Ascending aorta (tissue), 2 donors: Measurements from ENCODE around the gene INO80D. TPM values are rescaled to one million over a fixed set of nuclear protein-coding genes. Genes with fewer than 3 reads are reported as not detected.
"Not testable (repeated sequence)": the region's sequence is repeated elsewhere in the genome, so short reads cannot be mapped to it uniquely, and the experiment has no call there.

Experiments used
- DNase-seq, 2 donors: peaks; one replicate each; pipeline ENCODE4 v3.0.0-alpha.2; 2019; ENCODE audit warnings: low spot score in 2 of 2
- H3K27ac ChIP-seq, 2 donors: fragments of 200-600 bp; sonication (generic); one replicate each; pipeline ENCODE4 v1.5.1; 2016 to 2017; ENCODE audit warnings: mild to moderate bottlenecking in 1 of 2
- H3K27me3 ChIP-seq: fragments of 200-600 bp; sonication (generic); one replicate; pipeline ENCODE4 v1.5.1; 2017
- H3K36me3 ChIP-seq, 2 donors: fragments of 200-600 bp; sonication (generic); one replicate each; pipeline ENCODE4 v1.5.1; 2016
- H3K4me1 ChIP-seq, 2 donors: fragments of 200-600 bp; sonication (generic); one replicate each; pipeline ENCODE4 v1.5.1; 2016 to 2017; ENCODE audit warnings: mild to moderate bottlenecking in 1 of 2
- H3K4me3 ChIP-seq, 2 donors: fragments of 200-600 bp; sonication (generic); one replicate each; pipeline ENCODE4 v1.5.1; 2016 to 2017; ENCODE audit warnings: mild to moderate bottlenecking in 1 of 2
- H3K9me3 ChIP-seq, 2 donors: fragments of 200-600 bp; sonication (generic); one replicate each; pipeline ENCODE4 v1.5.1; 2016
- intact Hi-C: fragments of 100-400 bp; cut with DNase I; formaldehyde crosslinking; loops from one replicate; pipeline ENCODE4 v1.15.1; 2023
- total RNA-seq: library from RNA; depleted of rRNA; stranded (reverse); fragments of >200 nt; gene quantifications from one replicate; pipeline ENCODE4 v1.1.0, GENCODE V29; 2016
- TF ChIP-seq, protein P1 (sequence below), 3 experiments: fragments of 200-600 bp in 2 of 3; fragments of 450-650 bp in 1 of 3; sonication (generic) in 2 of 3; IDR thresholded peaks; one replicate each; pipeline ENCODE4 v1.5.1; 2016 to 2019; ENCODE audit warnings: antibody characterized with exemption in 3 of 3, mild to moderate bottlenecking in 1 of 3, moderate library complexity in 1 of 3

The INO80D gene
- total RNA-seq, 1 donor from 2014 or later = 10.1 TPM

- Histone ChIP-seq H3K27me3 (no peaks in the 10 kb centered on the region), H3K9me3 (no peaks in the 10 kb centered on the region), H3K4me3 (no peak overlapping the region), H3K36me3 (peaks cover 13 to 45% of the 10 kb centered on the region in 2 donors), H3K4me1 (no peaks in the 10 kb centered on the region), H3K27ac (no peak overlapping the region)
- no peak for DNase-seq
- intact Hi-C loops = no loop called here
- TF ChIP-seq, protein P1, sequence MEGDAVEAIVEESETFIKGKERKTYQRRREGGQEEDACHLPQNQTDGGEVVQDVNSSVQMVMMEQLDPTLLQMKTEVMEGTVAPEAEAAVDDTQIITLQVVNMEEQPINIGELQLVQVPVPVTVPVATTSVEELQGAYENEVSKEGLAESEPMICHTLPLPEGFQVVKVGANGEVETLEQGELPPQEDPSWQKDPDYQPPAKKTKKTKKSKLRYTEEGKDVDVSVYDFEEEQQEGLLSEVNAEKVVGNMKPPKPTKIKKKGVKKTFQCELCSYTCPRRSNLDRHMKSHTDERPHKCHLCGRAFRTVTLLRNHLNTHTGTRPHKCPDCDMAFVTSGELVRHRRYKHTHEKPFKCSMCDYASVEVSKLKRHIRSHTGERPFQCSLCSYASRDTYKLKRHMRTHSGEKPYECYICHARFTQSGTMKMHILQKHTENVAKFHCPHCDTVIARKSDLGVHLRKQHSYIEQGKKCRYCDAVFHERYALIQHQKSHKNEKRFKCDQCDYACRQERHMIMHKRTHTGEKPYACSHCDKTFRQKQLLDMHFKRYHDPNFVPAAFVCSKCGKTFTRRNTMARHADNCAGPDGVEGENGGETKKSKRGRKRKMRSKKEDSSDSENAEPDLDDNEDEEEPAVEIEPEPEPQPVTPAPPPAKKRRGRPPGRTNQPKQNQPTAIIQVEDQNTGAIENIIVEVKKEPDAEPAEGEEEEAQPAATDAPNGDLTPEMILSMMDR (IDR thresholded peaks at IDR 0.05) = no peak
Measured at GRCh38 chr2:206054952-206055351, 31.0 kb downstream of the INO80D start.

DNA sequence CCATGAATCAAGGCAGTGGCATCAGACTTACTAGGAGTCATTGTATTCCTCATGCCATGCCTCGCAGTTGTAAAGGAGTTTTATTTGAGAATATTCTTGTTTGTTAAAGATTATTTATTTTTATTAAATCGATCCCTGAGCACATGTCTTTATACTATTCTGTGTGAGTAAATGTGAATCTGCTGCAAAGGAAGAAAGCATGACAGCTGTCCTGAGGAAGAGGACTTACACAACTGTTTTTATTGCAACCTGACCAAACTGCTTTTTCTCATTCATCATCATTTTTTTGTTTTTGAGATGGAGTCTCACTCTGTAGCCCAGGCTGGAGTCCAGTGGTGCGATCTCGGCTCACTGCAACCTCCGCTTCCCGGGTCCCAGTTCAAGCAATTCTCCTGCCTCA, 34.1 kb downstream of the INO80D start:
- Histone ChIP-seq H3K4me3 (no peak overlapping the region), H3K27ac (no peak overlapping the region), H3K4me1 (no peaks in the 10 kb centered on the region), H3K36me3 (peaks cover 9 to 35% of the 10 kb centered on the region in 2 donors), H3K9me3 (no peaks in the 10 kb centered on the region), H3K27me3 (no peaks in the 10 kb centered on the region)
- TF ChIP-seq, protein P1 (IDR thresholded peaks at IDR 0.05) = no peak
- no peak for DNase-seq
- intact Hi-C loops = no loop called here

- H3K36me3 ChIP-seq = peaks cover 21 to 35% of the 10 kb centered on the region in 2 donors
- no peak for DNase-seq
- intact Hi-C loops = no loop called here
Measured at GRCh38 chr2:206049392-206049791, 36.6 kb downstream of the INO80D start.

GRCh38 chr2:206045251-206045650, 40.7 kb downstream of the INO80D start:
- H3K36me3 ChIP-seq = peaks cover 18 to 38% of the 10 kb centered on the region in 2 donors

More at GRCh38 chr2:206049392-206049791, 36.6 kb downstream of the INO80D start:
- H3K27ac ChIP-seq = no peak overlapping the region
- H3K4me3 ChIP-seq = no peak overlapping the region
- H3K4me1 ChIP-seq = no peaks in the 10 kb centered on the region
- no peaks in the 10 kb centered on the region for H3K9me3 ChIP-seq
- H3K27me3 ChIP-seq = no peaks in the 10 kb centered on the region
- TF ChIP-seq, protein P1 (IDR thresholded peaks at IDR 0.05) = no peak

DNA sequence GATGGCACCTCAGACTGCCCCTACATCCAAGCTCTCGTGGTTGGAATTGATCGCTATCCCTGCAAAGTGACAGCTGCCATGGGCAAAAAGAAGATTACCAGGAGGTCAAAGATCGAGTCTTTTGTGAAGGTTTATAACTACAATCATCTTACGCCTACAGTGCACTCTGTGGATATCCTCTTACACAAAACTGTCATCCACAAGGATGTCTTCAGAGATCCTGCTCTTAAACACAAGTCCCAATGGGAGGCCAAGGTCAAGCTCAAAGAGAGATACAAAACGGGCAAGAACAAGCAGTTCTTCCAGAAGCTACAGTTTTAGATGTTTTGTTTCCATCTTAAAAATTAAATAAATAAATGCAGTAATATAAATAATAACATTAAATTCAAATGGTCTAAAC, 45.4 kb downstream of the INO80D start:
- no peak overlapping the region for H3K27ac ChIP-seq
- H3K4me1 ChIP-seq = no peaks in the 10 kb centered on the region
- no peaks in the 10 kb centered on the region for H3K27me3 ChIP-seq
- TF ChIP-seq, protein P1 (IDR thresholded peaks at IDR 0.05) = no peak
- H3K9me3 ChIP-seq = no peaks in the 10 kb centered on the region
- peaks cover 8 to 36% of the 10 kb centered on the region in 2 donors for H3K36me3 ChIP-seq
- intact Hi-C loops = no loop called here
- H3K4me3 ChIP-seq = no peak overlapping the region
- DNase-seq = no peak

More at GRCh38 chr2:206045251-206045650, 40.7 kb downstream of the INO80D start:
- no peak overlapping the region for H3K27ac ChIP-seq
- H3K4me1 ChIP-seq = no peaks in the 10 kb centered on the region
- no peak overlapping the region for H3K4me3 ChIP-seq
- H3K9me3 ChIP-seq = no peaks in the 10 kb centered on the region
- DNase-seq = no peak
- H3K27me3 ChIP-seq = no peaks in the 10 kb centered on the region
- TF ChIP-seq, protein P1 (IDR thresholded peaks at IDR 0.05) = no peak
- intact Hi-C loops = no loop called here

GRCh38 chr2:206035393-206035792, 50.6 kb downstream of the INO80D start:
- H3K27me3 ChIP-seq, H3K4me1 ChIP-seq, H3K4me3 ChIP-seq, DNase-seq, H3K27ac ChIP-seq, intact Hi-C loops, H3K9me3 ChIP-seq: not testable (repeated sequence)
- peaks cover 3 to 30% of the 10 kb centered on the region in 2 donors for H3K36me3 ChIP-seq

- H3K27me3 ChIP-seq, intact Hi-C loops, H3K4me1 ChIP-seq, H3K4me3 ChIP-seq, H3K27ac ChIP-seq, H3K9me3 ChIP-seq, DNase-seq: not testable (repeated sequence)
- H3K36me3 ChIP-seq = peaks cover 7 to 30% of the 10 kb centered on the region in 2 donors
Measured at GRCh38 chr2:206033452-206033851, 52.5 kb downstream of the INO80D start.
